SH-SY5Y (cell line): ENCODE measurements around the gene SKAP2.

ENCODE experiments used
- GATA2 ChIP-seq: IDR thresholded peaks from 2 replicates; pipeline ENCODE4 v1.6.1; 2011; ENCODE audit warnings: mild to moderate bottlenecking, low read depth, low read length
- GATA3 ChIP-seq: IDR thresholded peaks from 2 replicates; pipeline ENCODE4 v1.6.1; 2011; ENCODE audit warnings: low read depth, mild to moderate bottlenecking, low read length, moderate library complexity

- no peak for TF ChIP-seq GATA3
- TF ChIP-seq GATA2, result no peak
Observed at GRCh38 chr7:26626156-26626555, 238.2 kb downstream of the SKAP2 start.
